HepG2 (cell line): ENCODE data around the gene RPL37A. TPM values are rescaled to one million over a fixed set of nuclear protein-coding genes. Genes with fewer than 3 reads are reported as not detected.

Experiments used
- ATAC-seq: fragments of 200-7000 bp; cut with Tn5 transposase; 3 replicates; pipeline ENCODE4 v1.9.1; 2020; ENCODE audit warnings: mild to moderate bottlenecking, moderate library complexity
- BruUV-seq: library from RNA; stranded (reverse); fragments of 400-500 nt; replicated peaks from 2 replicates; lab custom pipeline; 2021; lab: Mats Ljungman, UMichigan
- CTCF ChIA-PET: fragments of 300-600 bp; formaldehyde crosslinking; extraction: SDS; loops from one replicate; lab custom pipeline; 2021; ENCODE audit warnings: low total read pairs, inconsistent platforms, low intra/inter-chr PET ratio; lab: Yijun Ruan, JAX
- POLR2A ChIA-PET: fragments of 350-600 bp; sonication (Branson Sonifier 250); formaldehyde crosslinking; loops from one replicate; lab custom pipeline; 2020; ENCODE audit warnings: antibody characterized with exemption, inconsistent platforms; lab: Yijun Ruan, JAX
- DNase-seq: peaks from one replicate; pipeline ENCODE4 v3.0.0-alpha.2; 2015; ENCODE audit warnings: low spot score
- FAIRE-seq: peaks from 3 replicates; lab custom pipeline; 2011; peaks lifted over from hg19 to GRCh38; lab: Jason Lieb, UNC
- H2AFZ ChIP-seq: one replicate; pipeline ENCODE4 v1.6.1; 2011; ENCODE audit warnings: low read length, inconsistent platforms
- H3K27ac ChIP-seq: fragments of 300-600 bp; 3 replicates; pipeline ENCODE4 v1.8.0; 2011; ENCODE audit warnings: mixed run types, mild to moderate bottlenecking, mixed read lengths, low read length, inconsistent platforms; ENCODE audit not compliant: insufficient read depth; ENCODE audit errors: extremely low read length
- H3K27me3 ChIP-seq, 2 experiments: fragments of 200-600 bp in 1 of 2; 2 replicates in 1 of 2; 3 replicates in 1 of 2; pipeline versions ENCODE4 v1.6.0 to v1.8.0; 2011; ENCODE audit warnings: low read length in 2 of 2, mild to moderate bottlenecking in 2 of 2, moderate library complexity in 2 of 2, inconsistent platforms in 1 of 2; ENCODE audit not compliant: insufficient read depth in 2 of 2, control insufficient read depth in 1 of 2
- H3K36me3 ChIP-seq, 2 experiments: fragments of 200-600 bp in 1 of 2; replicated peaks in 1 of 2; 2 replicates in 1 of 2; 3 replicates in 1 of 2; pipeline versions ENCODE4 v1.5.1 to v1.8.0; 2011; ENCODE audit warnings: low read length in 2 of 2, inconsistent platforms in 1 of 2; ENCODE audit not compliant: insufficient read depth in 2 of 2, control insufficient read depth in 1 of 2
- H3K4me1 ChIP-seq: 2 replicates; pipeline ENCODE4 v1.5.1; 2012; ENCODE audit warnings: low read length, inconsistent platforms; ENCODE audit not compliant: insufficient read depth
- H3K4me2 ChIP-seq: 2 replicates; pipeline ENCODE4 v1.6.0; 2011; ENCODE audit warnings: low read depth, low read length, inconsistent platforms
- H3K4me3 ChIP-seq, 3 experiments: fragments of 200-600 bp in 1 of 3; sonication (generic), shearing (Covaris generic) in 1 of 3; replicated peaks in 1 of 3; 2 replicates each; pipeline ENCODE4 v1.5.1; 2011 to 2016; ENCODE audit warnings: low read length in 3 of 3, inconsistent platforms in 2 of 3, low read depth in 2 of 3, mild to moderate bottlenecking in 2 of 3, control low read depth in 1 of 3, mixed read lengths in 1 of 3; ENCODE audit not compliant: insufficient read depth in 1 of 3
- H3K79me2 ChIP-seq: one replicate; pipeline ENCODE4 v1.6.1; 2011; ENCODE audit warnings: low read length, inconsistent platforms; ENCODE audit not compliant: insufficient read depth
- H3K9ac ChIP-seq: 2 replicates; pipeline ENCODE4 v1.6.0; 2011; ENCODE audit warnings: mild to moderate bottlenecking, low read depth, low read length, inconsistent platforms; ENCODE audit not compliant: insufficient read depth
- H3K9me3 ChIP-seq: 2 replicates; pipeline ENCODE4 v1.5.1; 2012; ENCODE audit warnings: mild to moderate bottlenecking, low read length
- H4K20me1 ChIP-seq: 2 replicates; pipeline ENCODE4 v1.6.0; 2011; ENCODE audit warnings: inconsistent platforms, mild to moderate bottlenecking, low read length, moderate library complexity; ENCODE audit not compliant: insufficient read depth
- ATF1 ChIP-seq: IDR thresholded peaks from 2 replicates; pipeline ENCODE4 v1.6.1; 2016; ENCODE audit warnings: mild to moderate bottlenecking, control low read depth
- BCL6 ChIP-seq: IDR thresholded peaks from 2 replicates; pipeline ENCODE4 v1.6.1; 2016; ENCODE audit warnings: missing genetic modification reagents, missing compliant biosample characterization
- CREB1 ChIP-seq, 2 experiments: fragments of 450-650 bp in 1 of 2; IDR thresholded peaks; 2 replicates each; pipeline ENCODE4 v1.6.1; 2016 to 2017; ENCODE audit warnings: control low read depth in 1 of 2, mild to moderate bottlenecking in 1 of 2, missing compliant biosample characterization in 1 of 2, missing genetic modification characterization in 1 of 2
- ELF3 ChIP-seq: IDR thresholded peaks from 2 replicates; pipeline ENCODE4 v1.6.1; 2016; ENCODE audit warnings: missing genetic modification reagents, missing compliant biosample characterization
- FOXA1 ChIP-seq, 2 experiments: fragments of 450-650 bp in 1 of 2; sonication (generic) in 1 of 2; formaldehyde crosslinking in 1 of 2; IDR thresholded peaks; 2 replicates each; pipeline versions ENCODE4 v1.4.0 to v1.6.1; 2016 to 2020; ENCODE audit warnings: missing genetic modification reagents in 1 of 2
- FOXA3 ChIP-seq: IDR thresholded peaks from 2 replicates; pipeline ENCODE4 v1.6.1; 2016; ENCODE audit warnings: missing genetic modification reagents, missing compliant biosample characterization
- FOXK1 ChIP-seq: sonication (generic); formaldehyde crosslinking; IDR thresholded peaks from 2 replicates; pipeline ENCODE4 v1.4.0; 2020; ENCODE audit warnings: low read depth, missing genetic modification reagents, borderline replicate concordance
- HOXA9 ChIP-seq: sonication (generic); formaldehyde crosslinking; IDR thresholded peaks from 2 replicates; pipeline ENCODE4 v1.8.1; 2022; ENCODE audit warnings: missing genetic modification reagents, mild to moderate bottlenecking, moderate library complexity, borderline replicate concordance
- MEF2D ChIP-seq: sonication (generic); formaldehyde crosslinking; IDR thresholded peaks from 2 replicates; pipeline ENCODE4 v1.5.1; 2020; ENCODE audit warnings: mild to moderate bottlenecking, missing genetic modification reagents
- MIXL1 ChIP-seq: IDR thresholded peaks from 2 replicates; pipeline ENCODE4 v1.6.1; 2016
- MXD4 ChIP-seq: IDR thresholded peaks from 2 replicates; pipeline ENCODE4 v1.6.1; 2016; ENCODE audit warnings: mild to moderate bottlenecking, missing biosample characterization, missing genetic modification reagents
- RAD21 ChIP-seq: fragments of 450-650 bp; formaldehyde crosslinking; IDR thresholded peaks from 2 replicates; pipeline ENCODE4 v1.5.0; 2020; ENCODE audit warnings: mild to moderate bottlenecking
- SMC3 ChIP-seq: IDR thresholded peaks from 2 replicates; pipeline ENCODE4 v1.6.1; 2011; ENCODE audit warnings: low read length, improper control_type of control experiment
- SP140L ChIP-seq: sonication (generic); formaldehyde crosslinking; IDR thresholded peaks from 2 replicates; pipeline ENCODE4 v1.4.0; 2020; ENCODE audit warnings: missing genetic modification reagents, borderline replicate concordance
- SRY ChIP-seq: sonication (generic); formaldehyde crosslinking; IDR thresholded peaks from 2 replicates; pipeline ENCODE4 v1.8.0; 2022; ENCODE audit warnings: mild to moderate bottlenecking, missing genetic modification reagents
- STAG1 ChIP-seq: sonication (generic); formaldehyde crosslinking; IDR thresholded peaks from 2 replicates; pipeline ENCODE4 v1.4.0; 2020; ENCODE audit warnings: missing genetic modification reagents
- ZBTB20 ChIP-seq: sonication (generic); formaldehyde crosslinking; IDR thresholded peaks from 2 replicates; pipeline ENCODE4 v1.8.1; 2023; ENCODE audit warnings: missing genetic modification reagents, low read depth, mild to moderate bottlenecking, borderline replicate concordance
- ZNF24 ChIP-seq: fragments of 450-650 bp; IDR thresholded peaks from 2 replicates; pipeline ENCODE4 v1.6.1; 2017; ENCODE audit warnings: antibody characterized with exemption, mild to moderate bottlenecking
- ZNF891 ChIP-seq: sonication (generic); formaldehyde crosslinking; IDR thresholded peaks from 2 replicates; pipeline ENCODE4 v1.5.0; 2020; ENCODE audit warnings: mild to moderate bottlenecking, missing genetic modification reagents
- ZSCAN20 ChIP-seq: sonication (generic); formaldehyde crosslinking; IDR thresholded peaks from 2 replicates; pipeline ENCODE4 v1.4.0; 2020; ENCODE audit warnings: missing genetic modification reagents, mild to moderate bottlenecking, borderline replicate concordance
- WGBS: methylation state at CpG from one replicate; pipeline ENCODE4 v1.1.6; 2017; ENCODE audit warnings: low lambda C conversion rate; 5-methylcytosine and 5-hydroxymethylcytosine counted together
- in situ Hi-C: cut with HindIII; loops from 2 replicates; pipeline ENCODE4 v1.10.0; 2017; ENCODE audit warnings: low pct_unique_long_range_greater_than_20kb; ENCODE audit not compliant: extremely low pct_ligation_motif_present
- intact Hi-C: fragments of 100-400 bp; cut with micrococcal nuclease; formaldehyde crosslinking; loops from one replicate; pipeline ENCODE4 v1.10.0; 2022; ENCODE audit not compliant: unreplicated experiment
- polyA plus RNA-seq, 8 experiments: library from polyadenylated mRNA; depleted of rRNA in 3 of 8; stranded (reverse) in 7 of 8; unstranded in 1 of 8; fragments of >200 nt; fragmentation: Illumina TruSeq in 4 of 8; extraction: Trizol in 4 of 8; gene quantifications; 2 replicates each; pipeline versions ENCODE4 v1.2.1 to v1.2.3, GENCODE V29; 2011 to 2016; ENCODE audit warnings: low read depth in 4 of 8, missing spikeins in 1 of 8, mixed read lengths in 1 of 8; ENCODE audit not compliant: insufficient read depth in 1 of 8
- total RNA-seq, 5 experiments: library from RNA; depleted of rRNA; stranded (reverse); fragments of >200 nt; fragmentation: Illumina TruSeq; extraction: Trizol; gene quantifications; 2 replicates each; pipeline ENCODE4 v1.2.3, GENCODE V29; 2016; ENCODE audit warnings: low read depth in 1 of 5
- TF ChIP-seq, protein P1 (sequence below): sonication (generic); formaldehyde crosslinking; IDR thresholded peaks from 2 replicates; pipeline ENCODE4 v1.5.0; 2020; ENCODE audit warnings: mild to moderate bottlenecking, missing genetic modification reagents, moderate library complexity

RPL37A gene
- total and polyA plus RNA-seq, 2 of the 13 experiments (the other 11 are each of a cell fraction or from before 2014, with no cell fraction given), result 6,902 to 7,910 TPM

DNA sequence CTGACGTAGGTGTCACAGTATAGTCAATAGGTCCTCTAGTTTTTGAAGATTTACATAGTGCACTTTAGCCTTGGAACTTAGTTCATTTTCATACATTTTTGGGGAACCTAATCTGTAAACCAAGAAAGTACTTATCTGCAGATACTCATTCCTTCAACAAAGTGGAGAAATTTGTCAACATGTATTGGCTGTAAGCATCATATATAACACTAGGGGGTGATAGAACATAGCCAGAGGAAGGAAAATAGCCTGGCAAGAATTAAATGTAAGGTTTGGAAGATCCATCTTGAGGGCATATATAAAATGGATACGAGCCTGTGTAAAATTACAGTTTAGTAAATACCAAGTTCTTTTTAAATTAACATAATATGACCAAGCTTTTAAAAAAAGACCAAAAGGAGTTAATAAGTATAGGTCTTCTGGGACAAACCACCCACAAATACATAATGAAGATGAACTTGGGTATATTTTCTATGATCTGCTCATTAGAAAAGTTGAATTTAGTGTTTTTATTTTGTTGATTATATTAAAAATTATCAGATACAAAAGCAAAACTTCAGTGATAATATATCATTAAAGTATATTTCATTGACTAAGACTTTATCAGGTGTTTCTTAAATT lies 18.2 kb downstream of the RPL37A start:
- ATAC-seq (peak; percentile 34; the same call in 2 of the 3 replicates), DNase-seq (no peak), FAIRE-seq (peak; percentile 56)
- no peaks in the 10 kb centered on the region for H3K9me3 ChIP-seq
- H4K20me1 ChIP-seq, result no peaks in the 10 kb centered on the region
- intact Hi-C loops, result loop anchor here (1.0 to 5.0 kb wide), 2 partner anchors 144 to 995 kb away; no protein-coding TSS in a partner anchor
- H3K27ac ChIP-seq, result no peak overlapping the region
- no peak overlapping the region for H2AFZ ChIP-seq
- ChIA-PET CTCF (interaction anchor here (0.6 to 8.2 kb wide), 5 partner anchors 55 to 626 kb away, joined by 3 to 257 read pairs (median 4); no protein-coding TSS in a partner anchor), POLR2A (no interaction called here)
- no peaks in the 10 kb centered on the region for H3K79me2 ChIP-seq
- H3K36me3 ChIP-seq, result no peaks in the 10 kb centered on the region
- H3K9ac ChIP-seq, result no peak overlapping the region
- no peak for TF ChIP-seq CREB1 (IDR thresholded peaks at IDR 0.05)
- TF ChIP-seq CREB1 (CRISPR knock-in tag; IDR thresholded peaks at IDR 0.05), result 0 out of 2 replicates have a peak, but pooled peaks have one; percentile 42
- peak; percentile 19; the same call in 1 of the 2 replicates for TF ChIP-seq BCL6 (CRISPR knock-in tag)
- no peak for TF ChIP-seq HOXA9 (CRISPR knock-in tag)
- no peak for TF ChIP-seq MEF2D (CRISPR knock-in tag)
- no peak for TF ChIP-seq ZBTB20 (CRISPR knock-in tag)
- TF ChIP-seq ZNF24, result 0 out of 2 replicates have a peak, but pooled peaks have one; percentile 43
- TF ChIP-seq MXD4 (CRISPR knock-in tag), result 0 out of 2 replicates have a peak, but pooled peaks have one; percentile 23
- TF ChIP-seq FOXA3 (CRISPR knock-in tag), result peak; percentile 80
- TF ChIP-seq SP140L (CRISPR knock-in tag), result 0 out of 2 replicates have a peak, but pooled peaks have one; percentile 67
- no peak for TF ChIP-seq ZSCAN20
- TF ChIP-seq FOXK1 (CRISPR knock-in tag), result peak; percentile 16; the same call in 1 of the 2 replicates
- TF ChIP-seq FOXA1 (IDR thresholded peaks at IDR 0.05), result no peak
- peak; percentile 79 for TF ChIP-seq FOXA1 (CRISPR knock-in tag; IDR thresholded peaks at IDR 0.05)
- TF ChIP-seq MIXL1 (CRISPR knock-in tag), result peak; percentile 45; the same call in 1 of the 2 replicates
- TF ChIP-seq SRY, result no peak
- peak; percentile 97 for TF ChIP-seq SMC3
- TF ChIP-seq ZNF891 (CRISPR knock-in tag), result no peak
- TF ChIP-seq, protein P1, sequence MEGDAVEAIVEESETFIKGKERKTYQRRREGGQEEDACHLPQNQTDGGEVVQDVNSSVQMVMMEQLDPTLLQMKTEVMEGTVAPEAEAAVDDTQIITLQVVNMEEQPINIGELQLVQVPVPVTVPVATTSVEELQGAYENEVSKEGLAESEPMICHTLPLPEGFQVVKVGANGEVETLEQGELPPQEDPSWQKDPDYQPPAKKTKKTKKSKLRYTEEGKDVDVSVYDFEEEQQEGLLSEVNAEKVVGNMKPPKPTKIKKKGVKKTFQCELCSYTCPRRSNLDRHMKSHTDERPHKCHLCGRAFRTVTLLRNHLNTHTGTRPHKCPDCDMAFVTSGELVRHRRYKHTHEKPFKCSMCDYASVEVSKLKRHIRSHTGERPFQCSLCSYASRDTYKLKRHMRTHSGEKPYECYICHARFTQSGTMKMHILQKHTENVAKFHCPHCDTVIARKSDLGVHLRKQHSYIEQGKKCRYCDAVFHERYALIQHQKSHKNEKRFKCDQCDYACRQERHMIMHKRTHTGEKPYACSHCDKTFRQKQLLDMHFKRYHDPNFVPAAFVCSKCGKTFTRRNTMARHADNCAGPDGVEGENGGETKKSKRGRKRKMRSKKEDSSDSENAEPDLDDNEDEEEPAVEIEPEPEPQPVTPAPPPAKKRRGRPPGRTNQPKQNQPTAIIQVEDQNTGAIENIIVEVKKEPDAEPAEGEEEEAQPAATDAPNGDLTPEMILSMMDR (CRISPR knock-in tag), result peak; percentile 83
- 0 out of 2 replicates have a peak, but pooled peaks have one; percentile 13 for TF ChIP-seq ELF3
- peak; percentile 97 for TF ChIP-seq STAG1 (CRISPR knock-in tag)
- peak; percentile 92 for TF ChIP-seq RAD21
- TF ChIP-seq ATF1 (CRISPR knock-in tag), result peak; percentile 43; the same call in 1 of the 2 replicates
- no TSS peak for BruUV-seq
- peaks cover 4% of the 10 kb centered on the region for H3K4me1 ChIP-seq
- no peak overlapping the region for H3K4me3 ChIP-seq
- H3K4me2 ChIP-seq, result no peak overlapping the region
- in situ Hi-C loops, result loop anchor here (5.0 to 25.0 kb wide), 3 partner anchors 150 to 995 kb away; no protein-coding TSS in a partner anchor
- H3K27me3 ChIP-seq, result no peaks in the 10 kb centered on the region
- whole genome bisulfite sequencing, result 49% methylated on average over 2 of the region's 2 CpGs
